Hepatocyte (in vitro differentiated cells): ENCODE data around the gene ADGRD1.
"Not testable (repeated sequence)": the region's sequence is repeated elsewhere in the genome, so short reads cannot be mapped to it uniquely, and the experiment has no call there.

Experiments used
- EZH2 ChIP-seq: fragments of 200-600 bp; sonication (generic); IDR thresholded peaks from 2 replicates; pipeline ENCODE4 v1.6.1; 2016; ENCODE audit warnings: antibody characterized with exemption, mild to moderate bottlenecking, borderline replicate concordance
- EZH2phosphoT487 ChIP-seq: fragments of 200-600 bp; sonication (generic); IDR thresholded peaks from one replicate; pipeline ENCODE4 v1.6.1; 2018; ENCODE audit warnings: antibody characterized with exemption, mild to moderate bottlenecking, low read depth, moderate library complexity; ENCODE audit not compliant: unreplicated experiment, severe bottlenecking
- TF ChIP-seq, protein P1 (sequence below): fragments of 200-600 bp; sonication (generic); IDR thresholded peaks from 2 replicates; pipeline ENCODE4 v1.5.1; 2016; ENCODE audit warnings: antibody characterized with exemption, mild to moderate bottlenecking; ENCODE audit not compliant: poor library complexity

DNA sequence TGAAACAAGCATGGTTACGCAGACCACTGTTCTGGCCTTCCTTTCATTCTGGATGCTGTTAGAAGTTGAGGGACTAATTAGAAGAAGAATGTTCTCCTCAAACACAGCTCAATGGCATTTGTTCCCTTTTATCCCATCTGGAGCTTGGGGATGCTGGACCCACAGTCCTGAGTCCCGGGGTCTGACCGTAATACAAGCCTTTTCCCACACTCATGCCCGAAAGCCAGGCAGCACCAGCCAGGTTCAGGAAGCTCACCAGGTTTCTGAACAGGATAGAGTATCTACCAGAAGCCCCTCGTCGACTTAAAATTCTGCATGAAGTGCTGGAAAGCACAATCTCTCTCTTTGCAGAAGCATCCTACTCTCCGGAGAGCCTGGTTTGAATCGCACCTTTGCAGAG is 165.6 kb downstream of the ADGRD1 start:
- TF ChIP-seq, protein P1, sequence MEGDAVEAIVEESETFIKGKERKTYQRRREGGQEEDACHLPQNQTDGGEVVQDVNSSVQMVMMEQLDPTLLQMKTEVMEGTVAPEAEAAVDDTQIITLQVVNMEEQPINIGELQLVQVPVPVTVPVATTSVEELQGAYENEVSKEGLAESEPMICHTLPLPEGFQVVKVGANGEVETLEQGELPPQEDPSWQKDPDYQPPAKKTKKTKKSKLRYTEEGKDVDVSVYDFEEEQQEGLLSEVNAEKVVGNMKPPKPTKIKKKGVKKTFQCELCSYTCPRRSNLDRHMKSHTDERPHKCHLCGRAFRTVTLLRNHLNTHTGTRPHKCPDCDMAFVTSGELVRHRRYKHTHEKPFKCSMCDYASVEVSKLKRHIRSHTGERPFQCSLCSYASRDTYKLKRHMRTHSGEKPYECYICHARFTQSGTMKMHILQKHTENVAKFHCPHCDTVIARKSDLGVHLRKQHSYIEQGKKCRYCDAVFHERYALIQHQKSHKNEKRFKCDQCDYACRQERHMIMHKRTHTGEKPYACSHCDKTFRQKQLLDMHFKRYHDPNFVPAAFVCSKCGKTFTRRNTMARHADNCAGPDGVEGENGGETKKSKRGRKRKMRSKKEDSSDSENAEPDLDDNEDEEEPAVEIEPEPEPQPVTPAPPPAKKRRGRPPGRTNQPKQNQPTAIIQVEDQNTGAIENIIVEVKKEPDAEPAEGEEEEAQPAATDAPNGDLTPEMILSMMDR, result not testable (repeated sequence)
- TF ChIP-seq EZH2, EZH2phosphoT487: not testable (repeated sequence)
